ENCODE data around the gene SLC41A3. TPM values are rescaled to one million over a fixed set of nuclear protein-coding genes. Genes with fewer than 3 reads are reported as not detected.
"Not testable (repeated sequence)": the region's sequence is repeated elsewhere in the genome, so short reads cannot be mapped to it uniquely, and the experiment has no call there.

Gene SLC41A3
- polyA plus RNA-seq, 12 donors: 29.7 to 58.4 (median 38.2) TPM; not detected in 1

- no peak for DNase-seq
Observed at GRCh38 chr3:126107957-126108675, 24.2 kb upstream of the SLC41A3 start.

GRCh38 chr3:126107203-126107939 lies 23.4 kb upstream of the SLC41A3 start:
- no peak for DNase-seq

- no peak for DNase-seq
Observed at GRCh38 chr3:126106336-126107202, 22.6 kb upstream of the SLC41A3 start.

- no peak for DNase-seq
Observed at GRCh38 chr3:126105691-126106187, 21.8 kb upstream of the SLC41A3 start.

- no peak for DNase-seq
Observed at GRCh38 chr3:126104742-126105605, 21.1 kb upstream of the SLC41A3 start.

- DNase-seq: no peak
Observed at GRCh38 chr3:126104028-126104635, 20.2 kb upstream of the SLC41A3 start.

DNA sequence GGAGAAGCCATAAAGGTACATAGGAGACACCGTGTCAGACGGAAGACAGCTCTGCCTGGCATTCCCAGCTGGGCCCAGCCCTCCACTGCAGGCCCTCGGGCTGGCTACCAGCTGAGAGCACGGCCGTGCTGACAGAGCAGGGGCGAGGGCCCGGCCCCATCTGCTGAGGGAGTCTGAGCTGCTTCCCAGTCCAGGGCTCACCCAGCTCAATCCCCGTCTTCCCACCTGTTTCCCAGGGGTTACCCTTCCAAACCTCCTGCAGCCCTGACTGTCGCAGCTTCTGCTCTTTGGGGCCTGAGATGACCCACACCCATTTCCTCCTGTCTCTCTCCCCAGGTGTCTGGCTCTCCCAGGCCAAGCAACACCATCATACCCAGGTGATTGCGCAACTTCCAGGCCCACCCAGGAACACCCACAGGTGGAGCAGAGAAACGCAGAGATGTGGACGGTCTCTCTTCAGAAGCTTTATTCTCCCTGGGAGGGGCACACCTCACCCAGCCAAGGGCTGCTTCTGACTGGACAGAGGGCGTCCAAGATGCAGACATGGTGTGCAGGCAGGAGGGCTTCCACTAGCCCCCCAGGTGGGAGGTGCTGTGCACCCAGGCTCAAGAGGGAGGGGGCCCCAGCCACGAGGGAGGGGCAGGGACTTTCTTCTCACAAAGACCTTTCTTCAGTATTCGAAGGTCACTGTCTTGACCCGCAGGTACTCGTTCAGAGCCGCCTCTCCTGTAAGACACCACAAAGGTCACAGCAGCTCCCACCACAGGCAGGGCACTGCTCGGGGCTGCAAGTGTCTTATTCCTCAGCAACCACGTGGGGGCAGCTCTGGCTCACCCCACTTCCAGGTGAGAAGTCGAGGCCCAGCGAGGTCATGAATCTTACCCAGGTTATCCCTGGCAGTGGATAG lies 19.4 kb upstream of the SLC41A3 start:
- DNase-seq: no peak

DNA sequence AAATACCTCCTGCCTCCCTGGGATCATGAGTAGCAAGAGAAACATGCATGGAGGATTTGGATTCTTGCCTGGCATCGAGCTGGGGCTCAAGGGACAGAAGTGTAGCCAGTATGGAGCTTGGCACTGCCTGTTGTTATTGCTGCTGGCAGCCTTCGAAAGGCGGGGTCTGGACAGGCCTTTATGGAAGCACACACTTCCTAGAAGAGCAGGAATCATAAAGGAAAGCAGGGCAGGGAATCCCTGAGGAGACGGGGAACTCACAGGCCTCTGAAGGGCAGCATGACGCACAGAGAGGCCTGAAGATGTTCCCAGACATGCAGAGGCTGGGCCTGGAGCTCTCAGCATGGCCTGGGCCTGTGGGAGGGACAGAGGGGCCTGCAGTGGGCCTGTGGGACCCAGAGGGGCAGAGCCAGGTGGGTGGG lies 18.6 kb upstream of the SLC41A3 start:
- peak; percentile 34 for DNase-seq

- no peak for DNase-seq
Observed at GRCh38 chr3:126102011-126102410, 18.1 kb upstream of the SLC41A3 start.

DNA sequence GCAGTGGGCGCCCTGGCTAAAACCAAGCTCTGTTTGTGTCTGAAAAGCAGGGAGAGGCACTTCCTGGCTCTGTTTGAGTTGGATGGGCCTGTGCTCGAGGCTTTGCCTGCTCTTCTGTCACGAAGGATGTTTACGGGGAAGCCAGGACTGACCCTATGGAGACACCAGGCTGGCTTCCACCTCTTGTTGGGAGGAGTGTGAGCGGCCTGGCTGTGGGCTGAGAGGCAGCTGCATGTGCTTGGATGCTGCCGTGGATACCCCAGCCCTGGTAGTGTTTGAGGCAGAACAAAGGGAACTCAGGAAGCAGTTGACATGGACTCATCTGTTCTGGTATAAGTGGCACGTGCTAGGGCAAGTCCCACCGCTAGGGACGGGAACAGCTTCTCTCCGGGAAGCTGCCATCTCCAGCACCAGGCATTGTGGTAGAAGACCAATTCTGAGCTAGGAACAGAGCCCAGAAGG lies 17.6 kb upstream of the SLC41A3 start:
- DNase-seq: no peak

DNA sequence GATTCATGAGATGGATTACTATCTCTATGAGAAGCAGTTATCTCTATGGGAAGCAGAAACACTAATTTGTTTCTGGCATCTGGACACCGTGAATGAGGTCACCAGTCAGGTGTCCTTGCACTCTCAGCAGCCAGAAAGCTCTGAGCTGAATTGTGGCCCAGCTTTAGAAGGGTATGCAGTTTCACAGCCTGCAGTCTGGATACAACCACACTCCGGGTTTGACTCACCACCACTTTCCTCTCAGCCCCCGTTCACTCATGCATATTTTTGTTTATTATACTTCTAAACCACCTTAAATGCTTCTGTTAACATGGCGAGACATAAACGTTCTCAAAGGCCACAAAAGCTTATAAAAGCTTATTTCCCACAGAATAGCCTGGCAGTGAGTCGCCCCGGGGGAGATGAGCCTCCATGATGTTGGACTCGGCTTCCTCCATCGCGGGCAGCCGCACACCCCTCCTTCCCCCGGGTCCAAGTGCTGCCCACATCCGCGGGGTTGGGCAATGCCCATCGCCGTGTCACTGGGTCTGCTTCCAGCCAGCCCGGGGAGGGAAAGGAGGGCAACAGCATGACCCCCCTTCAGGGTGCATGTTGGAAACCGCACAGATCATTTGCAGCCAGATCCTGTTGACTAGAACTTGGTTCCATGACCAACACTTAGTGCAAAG lies 16.8 kb upstream of the SLC41A3 start:
- DNase-seq: peak; percentile 35

DNA sequence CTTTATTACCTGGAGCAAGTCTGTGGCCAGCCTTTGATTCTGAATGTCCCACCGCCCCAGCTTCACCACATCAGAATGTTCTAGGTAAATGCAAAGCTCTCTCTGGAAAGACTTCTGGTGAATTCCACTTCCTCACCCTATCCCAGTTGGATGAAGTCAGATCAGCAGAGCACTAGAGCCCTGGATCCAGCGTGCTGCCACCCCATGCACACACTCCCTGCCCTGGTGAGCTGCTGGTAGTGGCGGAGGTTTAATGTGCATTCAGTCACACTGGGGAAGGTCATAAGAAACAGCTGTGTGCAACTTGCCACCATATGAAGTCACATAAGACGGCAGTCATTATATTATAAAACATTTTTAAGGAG lies 16.3 kb upstream of the SLC41A3 start:
- no peak for DNase-seq

DNA sequence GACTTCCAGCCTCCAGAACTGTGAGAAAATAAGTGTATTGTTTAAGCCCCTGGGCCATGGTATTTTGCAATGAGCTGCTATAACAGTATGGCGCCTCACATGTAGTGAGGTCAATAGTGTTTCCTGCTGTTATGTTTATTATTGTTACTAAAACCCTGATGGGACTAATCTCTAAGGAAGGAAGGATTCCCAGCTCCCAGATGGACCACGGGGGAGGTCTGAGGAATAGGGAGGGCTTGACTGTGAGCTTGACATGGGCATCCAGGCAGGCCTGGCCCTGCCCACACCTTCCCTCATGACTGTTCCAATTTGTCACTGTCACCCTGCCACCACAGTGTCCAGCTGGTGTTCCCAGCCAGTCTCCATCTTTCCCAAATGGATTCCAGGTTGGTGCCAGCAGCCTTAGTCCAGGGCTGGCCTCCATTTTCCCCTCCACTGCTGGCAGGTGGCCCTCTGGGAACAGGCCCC lies 14.5 kb upstream of the SLC41A3 start:
- DNase-seq: no peak

- no peak for DNase-seq
Observed at GRCh38 chr3:126097801-126098200, 13.9 kb upstream of the SLC41A3 start.

DNA sequence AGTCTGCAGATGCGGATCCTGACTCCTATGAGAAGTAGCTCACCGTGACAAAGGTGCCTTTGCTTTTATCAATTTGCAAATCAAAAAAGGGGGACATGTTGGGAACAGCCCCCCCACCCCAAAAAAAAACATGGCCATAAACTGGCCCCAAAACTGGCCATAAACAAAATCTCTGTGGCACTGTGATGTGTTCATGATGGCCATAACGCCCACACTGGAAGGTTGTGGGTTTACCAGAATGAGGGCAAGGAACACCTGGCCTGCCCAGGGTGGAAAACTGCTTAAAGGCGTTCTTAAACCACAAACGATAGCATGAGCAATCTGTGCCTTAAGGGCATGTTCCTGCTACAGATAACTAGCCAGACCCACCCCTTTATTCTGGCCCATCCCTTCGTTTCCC lies 12.3 kb upstream of the SLC41A3 start:
- not testable (repeated sequence) for DNase-seq

DNA sequence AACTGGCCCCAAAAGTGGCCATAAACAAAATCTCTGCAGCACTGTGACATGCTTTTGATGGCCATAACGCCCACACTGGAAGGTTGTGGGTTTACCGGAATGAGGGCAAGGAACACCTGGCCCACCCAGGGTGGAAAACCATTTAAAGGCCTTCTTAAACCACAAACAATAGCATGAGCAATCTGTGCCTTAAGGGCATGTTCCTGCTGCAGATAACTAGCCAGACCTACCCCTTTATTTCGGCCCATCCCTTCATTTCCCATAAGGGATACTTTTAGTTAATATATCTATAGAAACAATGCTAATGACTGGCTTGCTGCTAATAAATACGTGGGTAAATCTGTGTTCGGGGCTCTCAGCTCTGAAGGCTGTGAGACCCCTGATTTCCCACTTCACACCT lies 8.2 kb upstream of the SLC41A3 start:
- DNase-seq: not testable (repeated sequence)

DNA sequence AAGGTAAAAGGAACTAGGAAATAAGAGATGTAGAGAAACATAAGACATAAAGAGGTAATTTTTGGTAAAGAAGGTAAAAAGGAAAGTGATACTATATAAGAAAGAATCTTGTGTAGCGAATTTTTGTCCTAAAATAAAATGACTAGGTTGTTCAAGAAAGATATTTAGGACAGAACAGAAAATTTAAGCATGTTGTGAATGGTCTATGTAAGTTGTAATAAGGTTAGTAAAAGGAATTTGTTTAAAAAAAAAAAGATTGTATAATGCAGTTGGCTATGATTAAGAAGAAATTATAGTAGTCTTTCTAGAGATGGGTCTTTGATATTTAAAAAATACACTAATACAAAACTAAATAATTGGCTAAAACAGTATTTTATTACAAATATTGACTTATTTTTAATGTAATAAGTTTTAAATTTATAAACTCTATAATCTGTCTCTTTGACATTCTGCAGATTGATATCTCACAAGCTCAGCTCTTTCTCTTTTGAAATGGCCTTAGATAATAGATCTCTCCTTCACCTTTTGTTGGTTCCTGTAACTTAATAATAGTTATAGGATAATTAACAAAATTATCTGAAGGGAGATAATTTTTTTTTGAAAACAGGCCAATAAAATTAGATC lies 3.7 kb upstream of the SLC41A3 start:
- no peak for DNase-seq

- no peak for DNase-seq
Observed at GRCh38 chr3:126085841-126086240, 1.9 kb upstream of the SLC41A3 start.

Measured in muscle of arm (tissue), 12 donors.